ENCODE data around the gene TSSC4. TPM values are rescaled to one million over a fixed set of nuclear protein-coding genes. Genes with fewer than 3 reads are reported as not detected.

TSSC4 gene
- total RNA-seq, 1 experiment from 2014 or later = 35.6 TPM

DNA sequence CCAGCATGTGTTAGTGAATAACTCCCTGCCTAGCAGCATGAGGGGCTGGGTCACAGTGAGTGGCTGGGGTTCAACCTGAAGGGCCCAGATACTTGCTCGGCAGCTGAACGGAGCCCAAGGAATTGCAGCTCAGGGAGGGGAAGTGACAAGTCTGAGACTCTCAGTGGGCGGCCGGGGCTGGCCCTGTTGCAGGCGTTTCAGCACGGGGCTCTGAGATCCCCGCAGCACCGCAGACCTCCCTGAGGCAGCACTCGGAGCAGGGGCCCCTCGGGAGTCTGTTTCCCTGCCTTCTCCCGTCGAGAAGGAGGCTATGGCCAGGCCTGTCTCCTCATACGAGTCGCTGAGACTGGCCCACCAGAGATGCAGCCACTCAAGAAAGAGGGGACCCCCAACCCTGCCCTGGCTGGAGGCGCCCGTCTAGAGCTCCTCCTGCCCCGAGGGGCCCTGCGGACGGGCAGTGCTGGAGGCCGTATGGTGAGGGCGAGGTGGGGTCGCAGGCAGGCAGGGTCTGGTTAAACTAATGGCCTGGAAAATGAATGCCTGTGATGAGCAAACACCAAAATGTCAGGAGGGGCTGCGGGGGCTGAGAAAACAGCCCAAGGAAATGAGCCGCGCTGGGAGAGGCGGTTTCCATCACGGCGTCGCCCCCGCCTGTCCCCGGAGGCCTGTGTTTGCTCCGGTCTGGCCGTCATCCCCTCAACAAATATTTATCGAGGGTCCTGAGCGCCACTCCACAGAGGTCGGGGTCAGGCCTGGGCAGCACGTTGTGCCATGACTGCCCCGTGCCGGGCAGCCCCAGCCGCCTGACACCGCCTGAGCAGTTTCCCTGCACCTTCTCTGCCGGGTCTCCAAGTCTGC, 9.3 kb downstream of the TSSC4 start:
- H3K9me3 ChIP-seq (ENCODE audit: insufficient read depth, low read depth) = no peaks in the 10 kb centered on the region
- no peaks in the 10 kb centered on the region for H3K79me2 ChIP-seq (ENCODE audit: low read depth)
- no peak overlapping the region for H3K4me2 ChIP-seq
- H3K4me3 ChIP-seq = no peak overlapping the region
- no peaks in the 10 kb centered on the region for H3F3A ChIP-seq (ENCODE audit: insufficient read depth, low read depth)
- no peaks in the 10 kb centered on the region for H3K36me3 ChIP-seq (ENCODE audit: low read depth)
- H3K9me2 ChIP-seq (ENCODE audit: insufficient read depth) = no peaks in the 10 kb centered on the region
- TF ChIP-seq, protein P1, sequence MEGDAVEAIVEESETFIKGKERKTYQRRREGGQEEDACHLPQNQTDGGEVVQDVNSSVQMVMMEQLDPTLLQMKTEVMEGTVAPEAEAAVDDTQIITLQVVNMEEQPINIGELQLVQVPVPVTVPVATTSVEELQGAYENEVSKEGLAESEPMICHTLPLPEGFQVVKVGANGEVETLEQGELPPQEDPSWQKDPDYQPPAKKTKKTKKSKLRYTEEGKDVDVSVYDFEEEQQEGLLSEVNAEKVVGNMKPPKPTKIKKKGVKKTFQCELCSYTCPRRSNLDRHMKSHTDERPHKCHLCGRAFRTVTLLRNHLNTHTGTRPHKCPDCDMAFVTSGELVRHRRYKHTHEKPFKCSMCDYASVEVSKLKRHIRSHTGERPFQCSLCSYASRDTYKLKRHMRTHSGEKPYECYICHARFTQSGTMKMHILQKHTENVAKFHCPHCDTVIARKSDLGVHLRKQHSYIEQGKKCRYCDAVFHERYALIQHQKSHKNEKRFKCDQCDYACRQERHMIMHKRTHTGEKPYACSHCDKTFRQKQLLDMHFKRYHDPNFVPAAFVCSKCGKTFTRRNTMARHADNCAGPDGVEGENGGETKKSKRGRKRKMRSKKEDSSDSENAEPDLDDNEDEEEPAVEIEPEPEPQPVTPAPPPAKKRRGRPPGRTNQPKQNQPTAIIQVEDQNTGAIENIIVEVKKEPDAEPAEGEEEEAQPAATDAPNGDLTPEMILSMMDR (conservative IDR thresholded peaks at IDR 0.05) = no peak
- TF ChIP-seq EZH2 (IDR thresholded peaks at IDR 0.05; ENCODE audit: low read depth) = no peak
- no peak overlapping the region for H2AFZ ChIP-seq
- no peaks in the 10 kb centered on the region for H4K20me1 ChIP-seq (ENCODE audit: insufficient read depth)
- POLR2A ChIA-PET (ENCODE audit: unreplicated experiment) = no interaction called here
- H3K4me1 ChIP-seq (replicated peaks; ENCODE audit: insufficient read depth) = no peaks in the 10 kb centered on the region
- 0 out of 2 replicates have a peak, but pooled peaks cover 4% of the 10 kb centered on the region for H3K27me3 ChIP-seq (ENCODE audit: insufficient read depth, low read depth)
- no TSS peak for BruUV-seq (replicated peaks)
- no peak for DNase-seq
- CTCF ChIA-PET = no interaction called here
- intact Hi-C loops (cut with micrococcal nuclease; ENCODE audit: unreplicated experiment) = no loop called here
- no peak overlapping the region for H3K27ac ChIP-seq

DNA sequence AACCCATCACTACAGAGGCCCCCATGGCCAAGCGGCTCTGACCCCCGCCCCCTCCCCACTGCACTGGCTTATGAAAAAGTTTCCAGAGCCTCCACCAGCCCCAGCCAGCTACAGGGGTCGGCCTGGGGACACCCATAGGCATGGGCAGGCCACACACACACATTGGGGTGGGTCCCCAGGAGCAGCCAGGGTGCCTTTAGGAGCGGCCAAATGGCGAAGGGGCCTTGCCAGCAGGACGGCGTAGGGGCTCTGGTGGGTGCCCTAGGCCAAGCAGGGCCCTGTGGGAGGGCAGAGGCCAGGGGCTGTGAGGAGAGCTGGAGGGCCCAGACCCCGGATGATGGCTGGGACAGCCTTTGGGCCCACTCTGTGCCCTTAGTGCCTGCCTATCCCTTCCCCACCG, 10.1 kb downstream of the TSSC4 start:
- no peak overlapping the region for H3K4me3 ChIP-seq
- H3K36me3 ChIP-seq (ENCODE audit: low read depth) = no peaks in the 10 kb centered on the region
- H4K20me1 ChIP-seq (ENCODE audit: insufficient read depth) = no peaks in the 10 kb centered on the region
- ChIA-PET CTCF (no interaction called here), POLR2A (ENCODE audit: unreplicated experiment) (no interaction called here)
- intact Hi-C loops (cut with micrococcal nuclease; ENCODE audit: unreplicated experiment) = no loop called here
- TF ChIP-seq, protein P1 (conservative IDR thresholded peaks at IDR 0.05) = no peak
- TF ChIP-seq EZH2 (IDR thresholded peaks at IDR 0.05; ENCODE audit: low read depth) = no peak
- H3K4me1 ChIP-seq (replicated peaks; ENCODE audit: insufficient read depth) = no peaks in the 10 kb centered on the region
- no peak for DNase-seq
- H3K4me2 ChIP-seq = no peak overlapping the region
- H3K9me3 ChIP-seq (ENCODE audit: insufficient read depth, low read depth) = no peaks in the 10 kb centered on the region
- no peaks in the 10 kb centered on the region for H3F3A ChIP-seq (ENCODE audit: insufficient read depth, low read depth)
- no TSS peak for BruUV-seq (replicated peaks)
- no peaks in the 10 kb centered on the region for H3K79me2 ChIP-seq (ENCODE audit: low read depth)
- no peak overlapping the region for H2AFZ ChIP-seq
- H3K27me3 ChIP-seq (ENCODE audit: insufficient read depth, low read depth) = 0 out of 2 replicates have a peak, but pooled peaks cover 4% of the 10 kb centered on the region
- H3K9me2 ChIP-seq (ENCODE audit: insufficient read depth) = no peaks in the 10 kb centered on the region
- H3K27ac ChIP-seq = no peak overlapping the region

DNA sequence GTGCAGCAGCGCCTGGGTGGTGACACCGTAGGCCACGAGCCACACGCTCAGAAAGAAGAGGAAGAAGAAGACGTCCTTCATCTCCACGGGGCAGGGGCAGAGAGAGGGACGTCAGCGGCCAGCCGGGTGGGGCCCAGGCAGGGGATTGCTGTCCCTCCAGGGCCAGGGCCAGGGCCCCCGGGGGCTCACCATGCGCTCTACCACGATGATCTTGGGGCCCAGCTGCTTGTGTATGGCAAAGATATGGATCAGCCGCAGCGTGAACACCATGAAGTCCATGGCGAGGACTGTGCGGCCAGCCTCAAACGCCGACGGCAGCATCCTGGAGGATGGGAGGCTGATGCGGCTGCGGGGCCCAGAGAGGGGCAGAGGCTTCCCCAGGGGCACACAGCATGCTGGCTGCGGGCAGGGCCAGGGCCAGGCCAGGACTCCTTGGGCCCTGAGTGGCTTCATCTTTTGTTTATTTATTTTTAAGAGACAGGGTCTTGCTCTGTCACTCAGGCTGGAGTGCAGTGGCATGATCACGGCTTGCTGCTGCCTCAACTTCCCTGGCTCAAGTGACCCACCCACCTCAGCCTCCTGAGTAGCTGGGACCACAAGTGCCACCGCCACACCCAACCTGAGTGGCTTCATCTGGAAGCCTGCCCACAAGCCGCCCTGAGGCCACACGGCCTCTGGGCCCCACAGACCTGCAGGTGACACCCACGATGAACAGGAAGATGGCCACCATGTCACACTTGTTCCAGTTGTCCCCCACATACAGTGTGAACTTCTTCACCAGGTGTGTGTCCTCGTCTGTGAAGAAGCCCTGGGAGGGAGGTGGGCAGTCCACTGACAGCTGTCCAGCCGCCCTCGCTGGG, 11.1 kb downstream of the TSSC4 start:
- CTCF ChIA-PET = no interaction called here
- intact Hi-C loops (cut with micrococcal nuclease; ENCODE audit: unreplicated experiment) = no loop called here

More for the DNA sequence above, 11.1 kb downstream of the TSSC4 start:
- H3K9me3 ChIP-seq (ENCODE audit: insufficient read depth, low read depth) = no peaks in the 10 kb centered on the region
- POLR2A ChIA-PET (ENCODE audit: unreplicated experiment) = no interaction called here
- DNase-seq = no peak
- no peak overlapping the region for H3K4me3 ChIP-seq
- H3K4me1 ChIP-seq (replicated peaks; ENCODE audit: insufficient read depth) = no peaks in the 10 kb centered on the region
- BruUV-seq (replicated peaks) = no TSS peak
- no peak overlapping the region for H2AFZ ChIP-seq
- no peaks in the 10 kb centered on the region for H3F3A ChIP-seq (ENCODE audit: insufficient read depth, low read depth)
- TF ChIP-seq, protein P1 (conservative IDR thresholded peaks at IDR 0.05) = no peak
- no peak for TF ChIP-seq EZH2 (IDR thresholded peaks at IDR 0.05; ENCODE audit: low read depth)
- no peak overlapping the region for H3K4me2 ChIP-seq
- 0 out of 2 replicates have a peak, but pooled peaks cover 4% of the 10 kb centered on the region for H3K27me3 ChIP-seq (ENCODE audit: insufficient read depth, low read depth)
- no peaks in the 10 kb centered on the region for H3K79me2 ChIP-seq (ENCODE audit: low read depth)
- no peaks in the 10 kb centered on the region for H4K20me1 ChIP-seq (ENCODE audit: insufficient read depth)
- no peaks in the 10 kb centered on the region for H3K36me3 ChIP-seq (ENCODE audit: low read depth)
- H3K9me2 ChIP-seq (ENCODE audit: insufficient read depth) = no peaks in the 10 kb centered on the region
- H3K27ac ChIP-seq = no peak overlapping the region

All from PC-9 (cell line).